ENCODE data around the gene KLHL36. TPM values are rescaled to one million over a fixed set of nuclear protein-coding genes. Genes with fewer than 3 reads are reported as not detected.

The KLHL36 gene
- total RNA-seq = 76.5 and 79.8 TPM in 2 replicates

GRCh38 chr16:84647828-84648594 lies at the start of gene KLHL36:
Gene KLHL36 (plus strand): TSS chr16:84648511. CDS start chr16:84650868, 2,357 bp downstream.

GRCh38 chr16:84617791-84618580 lies 30.3 kb upstream of the KLHL36 start, which contains the start of gene COTL1:
Gene COTL1 (minus strand): TSS chr16:84618078. CDS start chr16:84617914, 164 bp downstream.

GRCh38 chr16:84699712-84700445 lies 51.6 kb downstream of the KLHL36 start, which contains the start of gene USP10:
Gene USP10 (plus strand): TSS chr16:84700000. CDS start chr16:84700091, 91 bp downstream.

Other genes with a start within 250 kb of the KLHL36 start
- gene MEAK7, start 143.9 kb upstream of the KLHL36 start, total RNA-seq = 26.7 and 30.8 TPM in 2 replicates
- 109 and 154 TPM in 2 replicates for gene COTL1, start 30.4 kb upstream of the KLHL36 start, total RNA-seq
- 67.0 and 67.6 TPM in 2 replicates for gene USP10, start 51.5 kb downstream of the KLHL36 start, total RNA-seq
- gene CRISPLD2, start 171.5 kb downstream of the KLHL36 start, total RNA-seq = 160 and 200 TPM in 2 replicates

Data from hair follicle dermal papilla cell (primary cell).